ENCODE measurements around the gene IRF1.

The IRF1 gene

GRCh38 chr5:132500931-132501628 lies 10.5 kb upstream of the IRF1 start:
- DNase-seq (ENCODE audit: low read depth), result peak; percentile 70

DNA sequence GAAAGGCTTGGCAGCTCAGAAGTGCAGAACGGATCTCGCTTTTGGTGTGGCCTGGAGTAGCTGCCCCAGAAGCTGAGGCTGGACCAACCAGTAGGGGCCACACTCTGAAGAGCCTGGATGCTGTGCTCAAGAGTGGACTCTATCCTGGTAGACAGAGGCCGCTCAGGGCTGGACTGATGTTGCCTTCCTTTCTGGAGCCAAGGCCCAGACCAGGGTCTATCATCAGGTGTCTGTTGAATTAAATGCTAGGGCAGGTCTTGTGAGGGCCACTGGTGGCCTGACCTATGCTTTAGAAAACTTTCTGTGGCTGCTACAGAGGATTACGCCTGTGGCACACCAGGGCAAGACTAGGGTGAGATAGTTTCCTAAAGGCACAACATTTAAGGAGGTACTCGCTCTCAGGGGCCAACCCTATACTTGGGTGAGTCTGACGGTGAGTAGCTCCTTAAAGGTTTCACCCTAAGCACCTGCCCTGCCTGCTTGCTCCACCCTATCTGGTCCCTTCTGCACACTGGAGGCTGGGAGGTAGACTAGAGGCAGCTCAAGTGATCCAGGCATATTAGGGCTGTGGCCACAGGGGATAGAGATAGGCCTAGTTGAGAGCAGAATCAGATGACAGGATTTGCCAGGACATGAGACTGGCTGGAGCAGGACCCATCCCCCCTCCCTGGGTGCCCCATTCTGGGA lies 9.8 kb upstream of the IRF1 start:
- DNase-seq (ENCODE audit: low read depth), result no peak

- no peak for DNase-seq (ENCODE audit: low read depth)
These were observed 9.1 kb upstream of the IRF1 start for GRCh38 chr5:132499440-132500243.

GRCh38 chr5:132498686-132499271 lies 8.2 kb upstream of the IRF1 start:
- no peak for DNase-seq (ENCODE audit: low read depth)

DNA sequence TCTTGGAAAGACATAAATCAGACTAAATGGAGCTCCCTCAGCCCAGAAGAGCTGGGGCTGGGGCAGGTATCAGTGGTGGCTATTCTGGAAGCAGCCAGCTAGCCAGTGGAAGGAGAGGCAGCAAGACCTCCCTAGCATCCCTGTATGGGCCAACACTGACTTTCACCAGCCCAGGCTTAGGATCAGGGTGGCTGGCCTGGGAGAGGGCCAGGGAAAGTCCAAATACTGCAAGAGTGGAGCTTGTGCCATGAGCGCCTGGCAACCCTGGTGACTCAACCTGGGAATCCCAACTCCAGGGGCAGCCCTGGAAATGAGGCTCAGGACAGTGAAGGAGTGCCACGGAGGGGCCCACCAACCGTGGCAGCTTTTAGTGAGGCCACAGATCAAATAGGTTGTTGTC lies 7.6 kb upstream of the IRF1 start:
- no peak for DNase-seq (ENCODE audit: low read depth)

DNA sequence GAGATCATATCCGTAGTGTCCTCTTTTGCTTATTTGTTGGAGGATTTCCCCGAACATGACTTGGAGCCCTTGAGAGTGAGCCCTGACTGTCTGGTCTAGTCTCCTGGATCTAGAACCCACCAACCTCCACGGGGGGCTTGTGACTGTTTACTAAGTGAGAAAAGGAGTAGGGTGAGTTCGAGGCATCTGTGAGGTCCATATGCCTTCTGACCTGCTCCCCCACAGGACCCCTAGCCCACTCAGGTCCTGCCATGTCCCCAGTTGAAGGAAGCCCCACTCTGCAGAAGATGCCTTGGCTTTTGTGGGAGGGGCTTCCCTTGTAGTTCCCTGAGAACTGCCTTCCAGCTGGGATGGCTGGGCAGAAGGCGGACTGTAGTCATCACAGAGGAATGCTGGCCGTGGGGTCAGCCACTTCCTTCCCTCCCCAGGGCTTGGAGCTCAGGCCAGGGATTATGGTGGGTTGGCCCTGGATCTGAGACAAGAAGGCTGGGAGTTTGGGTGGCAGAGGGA lies 7.0 kb upstream of the IRF1 start:
- no peak for DNase-seq (ENCODE audit: low read depth)

- no peak for DNase-seq (ENCODE audit: low read depth)
These were observed 6.3 kb upstream of the IRF1 start for GRCh38 chr5:132496631-132497487.

- DNase-seq (ENCODE audit: low read depth), result peak; percentile 70
These were observed 5.6 kb upstream of the IRF1 start for GRCh38 chr5:132496191-132496630.

DNA sequence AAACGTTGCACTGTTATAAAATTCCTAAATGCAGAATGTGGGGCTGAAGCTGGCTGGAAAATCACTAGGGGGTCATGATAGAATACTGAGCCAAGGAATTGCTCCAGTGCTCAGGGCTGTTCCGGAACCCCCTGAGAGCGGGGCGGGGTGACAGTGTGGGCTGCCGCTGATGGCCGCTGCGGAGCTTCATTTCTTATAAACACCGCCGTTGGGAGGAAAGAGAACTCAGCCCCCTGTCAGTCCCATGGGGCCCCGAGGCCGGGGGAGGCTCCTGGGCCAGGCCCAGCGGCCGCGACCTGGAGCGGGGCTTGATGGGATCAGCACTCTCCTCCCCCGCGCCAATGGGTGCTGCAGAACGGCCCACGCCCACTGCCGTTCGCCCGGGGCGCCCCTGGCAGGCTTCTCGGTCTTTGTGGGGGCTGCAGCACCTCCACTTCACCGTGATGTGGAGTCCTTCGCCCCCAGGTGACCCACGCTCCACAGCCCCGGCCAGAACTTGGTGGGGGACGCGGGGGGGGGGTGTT lies 5.2 kb upstream of the IRF1 start:
- DNase-seq (ENCODE audit: low read depth), result peak; percentile 40

DNA sequence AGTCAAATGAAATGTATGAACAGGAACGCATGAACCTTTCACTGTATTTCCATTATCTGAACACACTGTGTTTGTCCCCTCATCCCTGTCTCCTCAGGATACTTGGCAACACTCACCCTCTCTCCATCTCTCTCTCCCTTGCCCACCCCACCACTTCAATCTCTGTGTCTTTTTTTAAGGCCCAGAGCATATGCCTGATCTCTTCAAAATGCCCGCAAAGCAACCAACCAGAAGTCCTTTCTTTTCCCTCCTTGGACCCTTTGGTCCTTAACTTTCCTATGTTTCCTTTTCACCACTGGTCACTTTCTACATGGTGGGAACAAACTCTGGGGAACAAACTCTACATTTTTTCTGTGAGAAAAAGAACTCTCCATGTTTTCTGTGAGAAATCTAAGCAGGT lies 3.2 kb upstream of the IRF1 start:
- DNase-seq (ENCODE audit: low read depth), result no peak

DNA sequence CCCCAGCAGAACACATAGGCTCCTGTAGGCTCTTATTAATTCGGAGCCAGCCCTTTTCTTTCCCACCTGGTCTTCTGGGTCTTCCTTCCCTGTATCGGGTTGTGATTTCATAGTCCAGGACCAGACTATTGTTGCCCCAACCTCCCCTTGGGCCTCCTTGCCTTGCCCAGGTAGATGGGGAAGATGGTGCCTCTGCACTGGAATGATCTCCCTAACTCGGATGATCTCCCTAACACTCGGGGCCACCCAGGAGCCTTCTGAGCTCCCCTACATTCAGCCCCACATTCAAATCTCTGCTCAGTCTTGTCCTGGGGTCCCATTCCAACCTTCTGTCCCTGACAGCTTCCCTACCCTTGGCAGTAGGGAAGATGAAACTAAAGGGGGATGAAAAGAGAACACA lies 2.7 kb upstream of the IRF1 start:
- no peak for DNase-seq (ENCODE audit: low read depth)

GRCh38 chr5:132492386-132493125 lies 2.0 kb upstream of the IRF1 start:
- no peak for DNase-seq (ENCODE audit: low read depth)

GRCh38 chr5:132491368-132492364 lies 1.1 kb upstream of the IRF1 start:
- DNase-seq (ENCODE audit: low read depth), result no peak

DNA sequence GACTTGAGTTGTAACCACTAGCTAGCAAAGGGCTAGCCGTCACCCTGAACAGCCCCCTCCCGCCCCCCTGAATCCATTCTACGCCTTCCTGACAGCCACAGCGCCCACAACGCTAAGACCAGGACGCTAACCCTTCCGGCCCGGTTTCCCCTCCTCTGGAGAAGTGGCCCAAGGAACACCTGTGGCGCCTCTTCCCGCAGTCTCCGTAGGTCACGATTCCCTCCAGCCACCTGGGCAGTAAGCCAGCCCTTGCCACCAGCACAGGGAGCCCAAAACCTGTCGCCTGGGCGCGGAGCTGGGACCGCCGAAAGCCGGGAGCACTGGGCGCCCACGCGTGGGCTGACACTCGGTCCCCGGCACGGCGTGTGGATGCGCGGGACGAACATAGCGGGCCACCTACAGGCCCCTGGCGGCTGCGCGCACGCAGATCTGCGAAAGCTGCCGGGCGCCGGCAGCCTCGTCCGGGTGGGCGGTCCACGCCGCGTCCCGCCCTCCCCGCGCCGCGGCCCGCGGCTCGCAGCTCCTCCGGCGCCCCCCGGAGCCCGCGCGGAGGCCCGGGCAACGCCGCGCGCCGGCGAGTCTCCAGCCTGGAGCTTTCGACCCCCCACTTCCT lies 596 bp downstream of the IRF1 start:
- DNase-seq (ENCODE audit: low read depth), result peak; percentile 34

DNA sequence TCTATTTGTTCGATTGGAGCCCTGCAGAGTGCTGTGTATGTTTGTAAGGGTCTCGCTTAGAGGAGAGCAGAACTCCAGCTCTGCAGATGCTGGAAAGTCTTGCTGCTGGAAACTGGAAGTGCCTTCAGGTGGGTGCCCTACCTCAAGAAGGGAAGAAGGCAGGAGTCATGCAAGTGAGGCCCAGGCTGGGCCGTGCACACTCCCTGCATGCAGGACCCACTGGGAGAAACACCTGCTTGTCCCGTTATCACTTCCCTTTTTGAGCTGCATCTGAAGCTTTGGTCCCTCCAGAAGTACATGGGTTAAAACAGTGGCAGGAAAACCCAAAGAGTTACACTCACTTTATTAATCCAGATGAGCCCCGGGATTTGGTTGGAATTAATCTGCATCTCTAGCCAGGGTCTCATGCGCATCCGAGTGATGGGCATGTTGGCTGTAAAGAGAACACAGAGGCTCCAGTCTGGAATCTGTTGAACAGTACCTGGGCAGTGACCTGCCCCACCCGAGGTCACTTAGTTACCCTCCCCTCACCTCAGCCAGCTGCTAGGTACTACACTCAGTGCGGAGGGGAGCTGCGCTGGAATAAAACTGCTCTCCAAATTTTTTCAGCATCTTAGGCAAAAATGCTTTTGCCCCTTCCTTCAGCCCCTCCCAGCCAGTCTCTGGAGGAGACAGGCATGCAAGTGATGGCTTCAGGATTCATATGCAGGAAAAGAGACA lies 1.4 kb downstream of the IRF1 start:
- no peak for DNase-seq (ENCODE audit: low read depth)

DNA sequence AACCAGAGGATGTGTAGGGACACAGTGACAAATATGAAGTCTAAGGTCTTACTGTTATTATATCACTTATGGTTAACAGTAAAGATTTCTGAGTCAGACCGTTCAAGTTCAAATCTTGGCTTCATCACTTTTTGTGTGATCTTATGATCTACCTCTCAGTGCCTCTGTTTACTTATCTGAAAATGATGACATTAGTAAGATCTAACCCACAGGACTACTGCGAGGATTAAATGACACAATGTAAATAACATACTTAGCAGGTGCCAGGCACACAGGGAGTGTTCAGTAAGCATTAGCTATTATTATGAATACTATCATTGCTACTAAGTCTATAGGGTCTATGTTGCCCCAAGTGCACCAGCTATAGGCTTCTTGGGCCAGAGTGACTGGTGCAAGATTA lies 2.0 kb downstream of the IRF1 start:
- DNase-seq (ENCODE audit: low read depth), result no peak

DNA sequence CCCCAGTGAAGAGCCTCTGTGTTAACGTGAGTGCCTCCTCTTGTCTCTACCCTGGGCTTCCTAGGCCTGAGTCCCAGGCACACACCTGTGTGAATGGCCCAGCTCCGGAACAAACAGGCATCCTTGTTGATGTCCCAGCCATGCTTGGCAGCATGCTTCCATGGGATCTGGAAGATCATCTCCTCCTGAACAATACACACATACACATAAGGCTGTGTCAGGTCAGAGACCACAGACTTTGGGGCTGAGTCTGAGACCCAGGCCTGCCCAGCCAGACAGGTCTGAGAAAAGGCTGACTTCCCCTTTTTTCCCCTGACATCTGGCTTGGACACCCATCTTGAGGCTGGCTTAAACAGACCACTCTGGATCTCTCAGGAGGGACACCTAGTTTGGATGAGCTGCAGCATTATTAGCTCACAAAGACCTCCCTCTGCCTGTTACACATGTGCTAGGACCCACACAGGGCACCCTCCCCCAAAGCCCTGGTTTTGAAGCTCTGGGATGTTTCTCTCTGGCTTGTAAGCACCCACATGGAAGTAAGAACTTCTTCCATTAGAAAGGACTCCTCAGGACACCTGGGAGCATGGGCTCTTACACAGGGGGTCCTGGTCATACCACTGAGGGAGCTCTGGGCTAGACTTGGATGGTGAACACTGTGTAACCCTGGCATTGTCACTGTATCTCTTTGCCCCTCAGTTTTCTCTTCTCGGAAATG lies 2.6 kb downstream of the IRF1 start:
- DNase-seq (ENCODE audit: low read depth), result no peak

DNA sequence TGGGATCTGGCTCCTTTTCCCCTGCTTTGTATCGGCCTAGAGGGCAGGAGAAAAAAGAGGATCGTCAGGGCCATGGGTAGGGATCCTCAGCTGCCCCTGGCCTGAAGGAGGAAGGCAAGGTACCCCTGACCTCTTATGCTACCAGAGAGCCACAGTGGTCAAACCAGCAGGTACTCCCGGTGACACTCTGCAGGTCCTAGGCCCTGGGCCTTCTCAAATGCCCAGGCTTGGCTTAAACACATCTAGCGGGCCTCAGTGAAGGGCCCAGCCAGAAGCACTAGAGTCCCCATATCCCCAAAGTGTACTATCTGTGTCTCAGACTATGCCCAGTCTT lies 3.5 kb downstream of the IRF1 start:
- DNase-seq (ENCODE audit: low read depth), result no peak
